DMS 273 (cell line): ENCODE results near the gene ZNF219.

ENCODE experiments used
- DNase-seq: peaks from one replicate; lab custom pipeline; 2025; ENCODE audit not compliant: unreplicated experiment; lab: John Stamatoyannopoulos, UW

Gene ZNF219

GRCh38 chr14:21088687-21089086 lies 9.8 kb downstream of the ZNF219 start:
- no peak for DNase-seq

DNA sequence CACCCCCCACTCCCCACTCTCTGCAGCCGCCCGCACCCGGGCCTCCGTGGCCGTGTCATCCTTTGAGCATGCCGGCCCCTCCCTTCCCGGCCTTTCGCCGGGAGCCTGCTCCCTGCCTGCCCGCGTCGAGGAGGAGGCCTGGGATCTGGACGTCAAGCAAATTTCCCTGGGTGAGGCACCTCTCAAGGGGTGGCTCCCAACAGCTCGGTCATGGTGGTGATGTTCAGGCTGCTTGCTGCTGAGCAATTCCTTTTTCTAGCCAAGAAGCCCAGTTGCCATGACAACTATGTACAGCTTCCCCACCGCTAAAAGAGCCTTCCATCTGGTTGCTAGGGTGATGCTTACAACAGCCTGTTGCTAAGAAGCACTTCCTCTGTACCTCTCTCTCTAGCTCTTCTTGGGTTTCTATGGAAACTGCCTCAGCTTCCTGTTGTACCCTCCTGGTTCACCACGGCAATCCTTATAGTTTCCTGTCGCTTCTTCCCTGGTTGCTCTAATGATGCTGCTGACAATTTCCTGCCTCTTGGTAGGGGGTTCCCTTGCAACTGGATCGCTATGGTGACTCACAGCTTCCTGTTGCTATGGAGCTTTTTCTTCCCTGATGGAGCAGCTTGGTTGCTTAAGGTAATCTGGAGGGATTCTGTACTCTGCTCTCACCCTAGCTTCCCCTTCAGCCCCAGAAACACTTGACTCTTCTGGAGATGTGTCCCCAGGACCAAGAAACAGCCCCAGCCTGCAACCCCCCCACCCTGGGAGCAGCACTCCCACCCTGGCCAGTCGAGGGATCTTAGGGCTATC lies 11.0 kb downstream of the ZNF219 start:
- peak; percentile 83 for DNase-seq

- DNase-seq: no peak
Observed at GRCh38 chr14:21086908-21087293, 11.6 kb downstream of the ZNF219 start.

- no peak for DNase-seq
Observed at GRCh38 chr14:21084998-21085853, 13.2 kb downstream of the ZNF219 start.

DNA sequence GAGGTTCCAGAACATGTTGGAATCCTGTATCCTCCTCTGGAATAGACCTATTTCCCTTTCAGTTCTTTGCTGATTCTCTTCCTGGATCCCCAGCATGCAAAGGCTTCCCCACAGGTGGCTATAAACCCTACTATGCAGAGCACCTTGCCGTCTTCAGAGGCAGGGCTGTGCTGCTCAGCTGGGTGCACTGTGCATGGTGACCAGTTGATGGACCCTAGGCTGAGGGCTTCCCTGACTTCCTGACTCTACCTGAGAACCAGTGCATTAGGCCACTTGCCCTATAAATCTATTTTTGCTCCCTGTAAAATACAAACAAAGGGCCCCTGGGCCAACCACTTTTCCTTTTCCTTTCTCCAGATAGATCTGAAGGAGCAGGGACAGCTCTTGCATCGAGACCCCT lies 14.1 kb downstream of the ZNF219 start:
- no peak for DNase-seq

DNA sequence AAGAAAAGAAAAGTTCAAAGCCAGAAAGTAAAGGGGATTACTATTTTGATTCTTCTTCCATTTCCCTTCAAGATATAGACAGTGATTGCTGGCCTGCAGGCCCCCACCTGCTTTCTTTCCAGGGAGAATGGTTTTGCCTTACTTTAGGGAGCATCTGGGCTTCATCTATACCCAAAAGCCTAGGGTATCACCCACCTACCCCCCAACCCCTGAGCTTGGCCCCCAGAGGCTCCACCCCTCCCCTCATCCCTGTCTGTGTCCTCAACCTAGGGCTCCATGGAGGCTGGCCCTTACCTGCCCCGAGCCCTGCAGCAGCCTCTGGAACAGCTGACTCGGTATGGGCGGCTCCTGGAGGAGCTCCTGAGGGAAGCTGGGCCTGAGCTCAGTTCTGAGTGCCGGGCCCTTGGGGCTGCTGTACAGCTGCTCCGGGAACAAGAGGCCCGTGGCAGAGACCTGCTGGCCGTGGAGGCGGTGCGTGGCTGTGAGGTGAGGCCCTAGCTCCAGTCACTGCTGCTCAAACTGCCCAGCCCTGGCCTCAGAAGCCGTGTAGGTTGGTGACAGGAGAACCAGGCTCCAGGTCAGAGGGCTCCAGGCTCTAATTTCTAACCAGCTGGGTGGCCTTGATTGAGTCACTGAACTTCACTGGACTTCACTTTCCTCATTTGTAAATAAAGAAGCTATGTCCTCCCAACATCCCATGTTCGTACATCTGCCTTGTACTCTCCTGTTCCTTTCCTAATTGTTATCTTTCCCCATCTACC lies 14.7 kb downstream of the ZNF219 start:
- no peak for DNase-seq

DNA sequence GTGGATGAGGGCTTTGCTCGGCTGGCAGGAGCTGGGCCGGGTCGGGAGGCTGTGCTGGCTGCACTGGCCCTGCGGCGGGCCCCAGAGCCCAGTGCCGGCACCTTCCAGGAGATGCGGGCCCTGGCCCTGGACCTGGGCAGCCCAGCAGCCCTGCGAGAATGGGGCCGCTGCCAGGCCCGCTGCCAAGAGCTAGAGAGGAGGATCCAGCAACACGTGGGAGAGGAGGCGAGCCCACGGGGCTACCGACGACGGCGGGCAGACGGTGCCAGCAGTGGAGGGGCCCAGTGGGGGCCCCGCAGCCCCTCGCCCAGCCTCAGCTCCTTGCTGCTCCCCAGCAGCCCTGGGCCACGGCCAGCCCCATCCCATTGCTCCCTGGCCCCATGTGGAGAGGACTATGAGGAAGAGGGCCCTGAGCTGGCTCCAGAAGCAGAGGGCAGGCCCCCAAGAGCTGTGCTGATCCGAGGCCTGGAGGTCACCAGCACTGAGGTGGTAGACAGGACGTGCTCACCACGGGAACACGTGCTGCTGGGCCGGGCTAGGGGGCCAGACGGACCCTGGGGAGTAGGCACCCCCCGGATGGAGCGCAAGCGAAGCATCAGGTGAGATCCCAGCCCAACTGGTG lies 16.8 kb downstream of the ZNF219 start:
- DNase-seq: no peak

DNA sequence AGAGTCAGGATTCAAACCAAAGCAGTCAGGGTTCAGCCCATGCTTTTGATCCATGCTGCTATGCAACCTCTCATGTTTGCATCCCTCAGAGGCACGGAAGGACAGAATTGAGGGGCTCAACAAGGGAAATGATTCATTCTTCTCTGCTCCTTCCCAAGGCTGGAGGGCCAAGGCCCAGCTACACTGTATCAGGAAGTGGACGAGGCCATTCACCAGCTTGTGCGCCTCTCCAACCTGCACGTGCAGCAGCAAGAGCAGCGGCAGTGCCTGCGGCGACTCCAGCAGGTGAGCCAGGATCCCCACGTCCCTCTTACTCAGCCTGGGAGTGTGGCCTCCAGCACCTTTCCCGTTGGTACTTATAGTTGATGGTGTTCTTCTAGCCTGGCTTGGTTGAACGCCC lies 19.7 kb downstream of the ZNF219 start:
- DNase-seq: no peak

DNA sequence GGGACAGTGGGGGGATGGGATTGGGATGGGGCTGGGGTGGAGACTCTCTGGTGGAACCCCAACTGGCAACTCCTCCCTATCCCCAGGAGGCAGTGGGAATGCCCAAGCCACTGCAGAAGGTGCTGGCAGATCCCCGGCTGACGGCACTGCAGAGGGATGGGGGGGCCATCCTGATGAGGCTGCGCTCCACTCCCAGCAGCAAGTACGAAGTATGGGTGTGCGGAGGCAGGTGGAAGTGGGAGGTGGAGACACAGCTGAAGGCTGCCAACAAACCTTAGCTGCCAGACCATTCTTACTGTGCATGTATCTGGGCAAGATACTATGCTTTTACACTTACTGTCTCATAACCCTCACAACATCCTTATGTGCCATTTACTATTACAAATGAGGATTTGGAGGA lies 20.2 kb downstream of the ZNF219 start:
- no peak for DNase-seq

DNA sequence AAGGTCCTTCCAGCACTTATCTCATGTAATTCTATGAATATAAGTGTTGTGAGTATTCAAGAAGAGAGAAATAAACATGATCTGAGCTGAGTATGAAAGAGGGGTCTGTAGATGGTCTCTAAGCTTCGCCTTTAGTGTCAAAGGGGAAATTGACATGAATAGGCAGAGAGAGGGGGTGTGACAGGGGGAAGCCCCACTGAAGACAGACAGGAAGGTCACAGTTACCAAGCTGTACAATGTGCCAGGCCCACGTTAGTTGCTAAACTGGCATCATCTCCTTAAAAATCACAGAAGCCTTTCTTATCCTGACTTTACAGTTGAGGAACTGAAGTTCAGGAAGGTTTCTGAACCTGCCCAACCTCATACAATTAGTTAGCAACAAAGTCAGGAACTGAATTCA lies 20.8 kb downstream of the ZNF219 start:
- DNase-seq: no peak

DNA sequence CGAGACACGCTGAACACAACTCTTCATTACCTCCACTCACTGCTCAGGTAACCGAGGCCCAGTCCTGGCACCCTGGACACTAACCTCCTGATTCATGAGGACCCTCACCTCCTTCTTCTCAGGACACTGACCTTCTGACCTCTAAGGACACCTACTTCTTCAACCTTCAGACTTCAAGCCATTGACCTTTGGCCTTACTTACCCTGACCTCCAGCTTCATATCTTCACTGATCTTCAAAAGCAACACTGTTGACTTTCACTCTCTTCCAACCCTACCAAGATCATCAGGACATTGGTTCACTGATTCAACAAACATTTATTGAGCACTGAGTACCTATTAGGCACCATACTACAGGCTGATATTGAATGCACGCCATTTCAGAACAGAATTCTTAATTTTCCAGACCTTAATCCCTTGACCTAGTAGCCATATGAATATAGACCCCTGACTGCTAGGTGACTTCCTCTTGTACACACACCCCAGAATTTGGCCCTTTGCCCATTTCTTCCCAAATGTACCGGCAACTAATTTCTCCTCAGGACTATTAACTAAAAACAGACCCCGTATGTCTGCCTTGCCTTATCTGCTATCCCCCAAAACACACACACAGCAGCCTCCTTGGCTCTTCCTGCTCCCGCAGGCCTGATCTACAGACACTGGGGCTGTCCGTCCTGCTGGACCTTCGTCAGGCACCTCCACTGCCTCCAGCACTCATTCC lies 22.6 kb downstream of the ZNF219 start:
- DNase-seq: peak; percentile 17

- peak; percentile 18 for DNase-seq
Observed at GRCh38 chr14:21074398-21075272, 23.8 kb downstream of the ZNF219 start.

GRCh38 chr14:21073921-21074320 lies 24.5 kb downstream of the ZNF219 start:
- no peak for DNase-seq

DNA sequence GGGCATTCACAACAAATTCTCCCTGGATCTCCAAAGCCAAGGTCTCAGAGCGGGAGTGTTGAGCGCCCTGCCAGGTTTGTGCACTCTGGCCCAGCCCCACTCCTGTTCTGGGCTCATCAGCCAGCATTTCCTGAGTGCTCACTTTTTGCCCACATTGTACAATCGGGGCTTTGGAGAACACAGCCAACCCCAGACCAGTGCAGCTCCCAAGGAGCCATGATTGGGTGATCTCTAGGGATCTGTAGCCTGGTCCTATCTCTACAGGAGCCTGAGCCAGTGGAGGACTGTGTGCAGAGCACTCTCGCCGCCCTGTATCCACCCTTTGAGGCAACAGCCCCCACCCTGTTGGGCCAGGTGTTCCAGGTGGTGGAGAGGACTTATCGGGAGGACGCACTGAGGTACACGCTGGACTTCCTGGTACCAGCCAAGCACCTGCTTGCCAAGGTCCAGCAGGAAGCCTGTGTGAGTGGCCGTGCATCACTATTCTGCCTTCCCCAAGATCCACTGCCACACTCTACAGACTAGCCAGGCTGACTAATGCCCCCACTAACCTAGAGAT lies 25.6 kb downstream of the ZNF219 start:
- DNase-seq: no peak

GRCh38 chr14:21072031-21072473 lies 26.4 kb downstream of the ZNF219 start:
- DNase-seq: peak; percentile 30

GRCh38 chr14:21071225-21072030 lies 27.0 kb downstream of the ZNF219 start:
- DNase-seq: peak; percentile 91

GRCh38 chr14:21070610-21071224 lies 27.7 kb downstream of the ZNF219 start:
- peak; percentile 59 for DNase-seq
